OCI-LY7 (cell line): Measurements from ENCODE around the gene AUTS2. TPM values are rescaled to one million over a fixed set of nuclear protein-coding genes. Genes with fewer than 3 reads are reported as not detected.

Experiments
- BruUV-seq: library from RNA; stranded (reverse); fragments of 400-500 nt; replicated peaks from 2 replicates; lab custom pipeline; 2021; lab: Mats Ljungman, UMichigan
- CTCF ChIA-PET: fragments of 300-600 bp; sonication (Branson Sonifier 250); formaldehyde crosslinking; loops from one replicate; lab custom pipeline; 2022; ENCODE audit warnings: antibody characterized with exemption; ENCODE audit not compliant: unreplicated experiment; lab: Charles Lee
- POLR2A ChIA-PET: fragments of 300-600 bp; sonication (Branson Sonifier 250); formaldehyde crosslinking; loops from one replicate; lab custom pipeline; 2022; ENCODE audit warnings: antibody characterized with exemption; lab: Charles Lee
- DNase-seq: peaks from one replicate; pipeline ENCODE4 v3.0.0-alpha.2; 2015; ENCODE audit warnings: low spot score
- H2AFZ ChIP-seq: fragments of 200-600 bp; sonication (generic), shearing (Covaris generic); 2 replicates; pipeline ENCODE4 v1.6.1; 2014; ENCODE audit warnings: mild to moderate bottlenecking, antibody characterized with exemption, low read length, moderate library complexity
- H3K27ac ChIP-seq: fragments of 200-600 bp; sonication (generic); 2 replicates; pipeline ENCODE4 v1.5.1; 2014; ENCODE audit warnings: mixed run types, low read depth, mild to moderate bottlenecking, moderate library complexity, low read length, inconsistent platforms; ENCODE audit not compliant: poor library complexity, severe bottlenecking
- H3K36me3 ChIP-seq: fragments of 200-600 bp; sonication (generic); 2 replicates; pipeline ENCODE4 v1.6.1; 2014; ENCODE audit warnings: mild to moderate bottlenecking, antibody characterized with exemption, low read length, moderate library complexity, mixed read lengths; ENCODE audit not compliant: insufficient read depth
- H3K4me1 ChIP-seq: fragments of 200-600 bp; sonication (generic); 2 replicates; pipeline ENCODE4 v1.5.1; 2014; ENCODE audit warnings: mild to moderate bottlenecking, low read length; ENCODE audit not compliant: insufficient read depth, poor library complexity, severe bottlenecking
- H3K4me2 ChIP-seq: fragments of 200-600 bp; sonication (generic); 2 replicates; pipeline ENCODE4 v1.6.1; 2014; ENCODE audit warnings: mild to moderate bottlenecking, low read length
- H3K4me3 ChIP-seq: fragments of 200-600 bp; sonication (generic); 2 replicates; pipeline ENCODE4 v1.5.1; 2014; ENCODE audit warnings: mild to moderate bottlenecking, low read depth, low read length; ENCODE audit not compliant: poor library complexity, severe bottlenecking
- H3K79me2 ChIP-seq: fragments of 200-600 bp; sonication (generic); 2 replicates; pipeline ENCODE4 v1.6.1; 2016; ENCODE audit warnings: low read depth, mild to moderate bottlenecking, low read length, moderate library complexity, mixed read lengths; ENCODE audit not compliant: insufficient read depth
- H3K9me2 ChIP-seq: fragments of 200-600 bp; sonication (generic); 2 replicates; pipeline ENCODE4 v1.6.1; 2016; ENCODE audit warnings: mild to moderate bottlenecking, low read length, mixed read lengths; ENCODE audit not compliant: insufficient read depth
- H3K9me3 ChIP-seq: fragments of 200-600 bp; sonication (generic); 2 replicates; pipeline ENCODE4 v1.6.1; 2014; ENCODE audit warnings: mild to moderate bottlenecking, mixed run types, low read length, mixed read lengths
- H4K20me1 ChIP-seq: fragments of 200-600 bp; sonication (generic); 2 replicates; pipeline ENCODE4 v1.6.1; 2014; ENCODE audit warnings: mild to moderate bottlenecking, antibody characterized with exemption, low read length, moderate library complexity, mixed read lengths; ENCODE audit not compliant: insufficient read depth
- EZH2phosphoT487 ChIP-seq: fragments of 200-600 bp; sonication (generic); IDR thresholded peaks from 2 replicates; pipeline ENCODE4 v1.6.1; 2018; ENCODE audit warnings: low read depth, borderline replicate concordance, mild to moderate bottlenecking, mixed run types, antibody characterized with exemption, low read length, moderate library complexity, mixed read lengths
- intact Hi-C: fragments of 100-400 bp; cut with micrococcal nuclease; formaldehyde crosslinking; loops from one replicate; pipeline ENCODE4 v1.10.0; 2022; ENCODE audit not compliant: unreplicated experiment
- total RNA-seq, 2 experiments: library from RNA; depleted of rRNA in 1 of 2; stranded (reverse); fragments of >200 nt in 1 of 2; shearing (Covaris generic) in 1 of 2; gene quantifications; 2 replicates each; pipeline ENCODE4 v1.2.3, GENCODE V29; 2014 to 2022
- TF ChIP-seq, protein P1 (sequence below): fragments of 200-600 bp; sonication (generic); conservative IDR thresholded peaks from 2 replicates; pipeline ENCODE4 v1.5.1; 2014; ENCODE audit warnings: mild to moderate bottlenecking, antibody characterized with exemption, low read length, moderate library complexity, mixed read lengths

The AUTS2 gene
- total RNA-seq, 2 experiments from 2014 or later = 37.9 to 78.5 TPM

DNA sequence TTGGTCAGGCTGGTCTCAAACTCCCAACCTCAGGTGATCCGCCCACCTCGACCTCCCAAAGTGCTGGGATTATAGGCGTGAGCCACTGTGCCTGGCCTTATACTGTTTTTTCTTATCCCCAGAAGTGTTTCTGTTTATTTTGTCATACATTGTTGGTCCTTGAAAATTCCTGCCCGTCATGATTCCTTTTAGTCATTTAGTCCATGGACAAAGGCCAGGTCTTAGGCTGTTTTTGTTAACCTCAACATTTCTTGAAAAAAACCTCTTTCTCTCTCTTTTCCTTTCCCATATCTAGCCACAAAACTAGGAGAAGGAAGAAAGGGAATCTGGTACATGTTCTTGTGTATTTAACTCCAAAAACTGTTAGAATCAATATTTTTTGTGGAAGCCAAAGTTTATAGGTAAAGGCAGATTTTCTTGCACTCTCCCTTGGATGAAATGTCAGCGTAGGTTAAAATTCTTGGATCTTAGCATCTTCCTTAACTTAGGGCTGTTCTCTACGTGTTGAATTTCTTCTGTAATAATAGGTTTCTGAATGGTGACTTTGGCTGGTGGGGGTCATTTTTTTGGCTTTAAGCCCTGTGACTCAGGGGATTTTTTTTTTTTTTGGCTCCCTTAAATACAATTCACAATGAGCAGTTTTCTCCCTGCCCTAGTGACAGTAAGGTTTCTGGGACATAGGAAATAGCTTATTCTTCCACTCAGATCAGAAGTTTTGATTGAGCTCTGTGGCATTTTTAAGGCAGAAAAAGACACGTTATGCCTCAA, 500.8 kb downstream of the AUTS2 start:
- no TSS peak for BruUV-seq
- Histone ChIP-seq H3K27ac (no peak overlapping the region), H2AFZ (no peak overlapping the region), H3K4me1 (no peaks in the 10 kb centered on the region), H3K4me3 (no peak overlapping the region), H3K79me2 (no peaks in the 10 kb centered on the region), H4K20me1 (0 out of 2 replicates have a peak, but pooled peaks cover 6% of the 10 kb centered on the region), H3K9me3 (no peaks in the 10 kb centered on the region), H3K36me3 (no peaks in the 10 kb centered on the region), H3K9me2 (no peaks in the 10 kb centered on the region), H3K4me2 (no peak overlapping the region)
- intact Hi-C loops = no loop called here
- POLR2A ChIA-PET = interaction anchor here (0.7 kb wide), 1 partner anchor 852 kb away, joined by 3 read pairs; no protein-coding TSS in a partner anchor
- CTCF ChIA-PET = no interaction called here
- no peak for DNase-seq
- no peak for TF ChIP-seq EZH2phosphoT487
- TF ChIP-seq, protein P1, sequence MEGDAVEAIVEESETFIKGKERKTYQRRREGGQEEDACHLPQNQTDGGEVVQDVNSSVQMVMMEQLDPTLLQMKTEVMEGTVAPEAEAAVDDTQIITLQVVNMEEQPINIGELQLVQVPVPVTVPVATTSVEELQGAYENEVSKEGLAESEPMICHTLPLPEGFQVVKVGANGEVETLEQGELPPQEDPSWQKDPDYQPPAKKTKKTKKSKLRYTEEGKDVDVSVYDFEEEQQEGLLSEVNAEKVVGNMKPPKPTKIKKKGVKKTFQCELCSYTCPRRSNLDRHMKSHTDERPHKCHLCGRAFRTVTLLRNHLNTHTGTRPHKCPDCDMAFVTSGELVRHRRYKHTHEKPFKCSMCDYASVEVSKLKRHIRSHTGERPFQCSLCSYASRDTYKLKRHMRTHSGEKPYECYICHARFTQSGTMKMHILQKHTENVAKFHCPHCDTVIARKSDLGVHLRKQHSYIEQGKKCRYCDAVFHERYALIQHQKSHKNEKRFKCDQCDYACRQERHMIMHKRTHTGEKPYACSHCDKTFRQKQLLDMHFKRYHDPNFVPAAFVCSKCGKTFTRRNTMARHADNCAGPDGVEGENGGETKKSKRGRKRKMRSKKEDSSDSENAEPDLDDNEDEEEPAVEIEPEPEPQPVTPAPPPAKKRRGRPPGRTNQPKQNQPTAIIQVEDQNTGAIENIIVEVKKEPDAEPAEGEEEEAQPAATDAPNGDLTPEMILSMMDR = no peak

DNA sequence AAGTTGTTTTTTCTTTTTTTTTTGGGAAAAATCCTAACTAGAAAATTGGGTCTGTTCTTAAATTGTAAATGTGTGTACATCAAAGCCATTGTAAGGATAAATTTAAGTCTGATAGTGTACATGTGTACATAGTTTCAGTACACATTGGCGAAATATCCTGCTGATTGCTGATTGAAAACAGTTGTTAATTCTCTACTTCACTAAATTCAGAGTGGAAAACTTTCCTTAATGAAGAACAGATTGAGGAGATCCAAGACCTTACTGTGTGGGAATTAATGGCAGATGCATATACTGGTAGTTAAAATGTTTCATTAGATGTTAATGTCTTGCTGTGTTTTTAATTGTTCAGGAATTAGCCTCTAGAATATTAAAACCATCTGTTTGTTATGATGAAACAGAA, 506.0 kb downstream of the AUTS2 start:
- Histone ChIP-seq H3K4me1 (no peaks in the 10 kb centered on the region), H3K27ac (no peak overlapping the region), H4K20me1 (0 out of 2 replicates have a peak, but pooled peaks cover 6% of the 10 kb centered on the region), H3K4me3 (no peak overlapping the region), H3K36me3 (no peaks in the 10 kb centered on the region), H3K9me2 (no peaks in the 10 kb centered on the region), H2AFZ (no peak overlapping the region), H3K4me2 (no peak overlapping the region), H3K79me2 (no peaks in the 10 kb centered on the region), H3K9me3 (no peaks in the 10 kb centered on the region)
- TF ChIP-seq EZH2phosphoT487 = no peak
- TF ChIP-seq, protein P1 = no peak
- ChIA-PET POLR2A (interaction anchor here (1.9 kb wide), 1 partner anchor 10 kb away, joined by 9 read pairs; no protein-coding TSS in a partner anchor), CTCF (no interaction called here)
- BruUV-seq = no TSS peak
- no peak for DNase-seq
- intact Hi-C loops = no loop called here

DNA sequence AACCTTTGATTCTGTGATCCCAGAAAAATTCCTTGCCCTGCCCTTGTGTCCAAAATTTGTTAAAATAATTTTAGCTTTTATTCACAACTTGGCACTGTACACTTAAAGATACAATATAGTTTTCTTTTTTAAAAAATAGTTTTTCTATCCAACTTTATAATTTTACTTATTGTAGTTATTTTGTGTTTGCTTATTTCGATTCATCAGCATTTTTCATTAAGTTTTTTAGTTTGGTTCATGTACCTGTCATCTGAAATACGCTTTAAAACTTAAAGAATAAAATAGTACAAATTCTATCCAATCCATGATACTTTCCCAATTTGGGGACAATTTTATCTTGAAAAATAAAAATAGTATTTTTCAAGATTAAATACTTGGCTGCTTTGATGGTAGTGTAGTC, 514.8 kb downstream of the AUTS2 start:
- H3K9me3 ChIP-seq = no peaks in the 10 kb centered on the region
- CTCF ChIA-PET = no interaction called here

More for the DNA sequence above, 514.8 kb downstream of the AUTS2 start:
- Histone ChIP-seq H3K79me2 (no peaks in the 10 kb centered on the region), H3K4me1 (no peaks in the 10 kb centered on the region), H3K9me2 (no peaks in the 10 kb centered on the region), H3K4me2 (no peak overlapping the region), H3K36me3 (0 out of 2 replicates have a peak, but pooled peaks cover under 1% of the 10 kb centered on the region), H4K20me1 (no peaks in the 10 kb centered on the region), H3K4me3 (no peak overlapping the region), H2AFZ (no peak overlapping the region), H3K27ac (no peak overlapping the region)
- POLR2A ChIA-PET = interaction anchor here (1.8 kb wide), 1 partner anchor 8 kb away, joined by 9 read pairs; no protein-coding TSS in a partner anchor
- intact Hi-C loops = no loop called here
- no TSS peak for BruUV-seq
- no peak for TF ChIP-seq EZH2phosphoT487
- TF ChIP-seq, protein P1 = no peak
- no peak for DNase-seq
